Osteoblast (primary cell): ENCODE measurements around the gene ASNSD1. TPM values are rescaled to one million over a fixed set of nuclear protein-coding genes. Genes with fewer than 3 reads are reported as not detected.

ENCODE experiments used
- DNase-seq: peaks from one replicate; pipeline ENCODE4 v3.0.0; 2011; ENCODE audit warnings: low spot score, mixed read lengths; ENCODE audit not compliant: insufficient read length; ENCODE audit errors: missing footprints
- H2AFZ ChIP-seq: 2 replicates; pipeline ENCODE4 v1.6.0; 2011; ENCODE audit warnings: mild to moderate bottlenecking, low read length
- H3K27ac ChIP-seq: 2 replicates; pipeline ENCODE4 v1.5.1; 2011; ENCODE audit warnings: mild to moderate bottlenecking, low read depth, low read length, moderate library complexity
- H3K27me3 ChIP-seq: 2 replicates; pipeline ENCODE4 v1.6.0; 2012; ENCODE audit warnings: mild to moderate bottlenecking, control low read depth, inconsistent platforms, low read length, moderate library complexity; ENCODE audit not compliant: insufficient read depth
- H3K36me3 ChIP-seq: 2 replicates; pipeline ENCODE4 v1.5.1; 2011; ENCODE audit warnings: mild to moderate bottlenecking, low read length, control low read depth, moderate library complexity; ENCODE audit not compliant: insufficient read depth
- H3K4me1 ChIP-seq: 2 replicates; pipeline ENCODE4 v1.5.1; 2011; ENCODE audit warnings: mild to moderate bottlenecking, low read length, control low read depth, moderate library complexity; ENCODE audit not compliant: insufficient read depth
- H3K4me2 ChIP-seq: 2 replicates; pipeline ENCODE4 v1.6.0; 2011; ENCODE audit warnings: mild to moderate bottlenecking, low read length; ENCODE audit not compliant: insufficient read depth
- H3K4me3 ChIP-seq: fragments of 200-600 bp; sonication (generic); 3 replicates; pipeline ENCODE4 v1.5.1; 2012; ENCODE audit warnings: mild to moderate bottlenecking, low read length, inconsistent platforms; ENCODE audit not compliant: insufficient read depth
- H3K79me2 ChIP-seq: 2 replicates; pipeline ENCODE4 v1.6.0; 2012; ENCODE audit warnings: mild to moderate bottlenecking, low read length, control low read depth, inconsistent platforms; ENCODE audit not compliant: insufficient read depth
- H3K9me3 ChIP-seq: 2 replicates; pipeline ENCODE4 v1.5.1; 2011; ENCODE audit warnings: low read depth, low read length, control low read depth
- H4K20me1 ChIP-seq: 2 replicates; pipeline ENCODE4 v1.6.0; 2012; ENCODE audit warnings: mild to moderate bottlenecking, low read length, control low read depth; ENCODE audit not compliant: insufficient read depth
- total RNA-seq: library from RNA; depleted of rRNA; stranded (reverse); fragments of >200 nt; gene quantifications from 2 replicates; pipeline ENCODE4 v1.2.3, GENCODE V29; 2012
- TF ChIP-seq, protein P1 (sequence below): IDR thresholded peaks from 2 replicates; pipeline ENCODE4 v1.5.1; 2011; ENCODE audit warnings: mild to moderate bottlenecking, low read depth, low read length, moderate library complexity; ENCODE audit errors: extremely low read depth

Gene ASNSD1
- total RNA-seq, 1 donor, result 81.8 TPM

- H3K27ac ChIP-seq, result no peak overlapping the region
- TF ChIP-seq, protein P1, sequence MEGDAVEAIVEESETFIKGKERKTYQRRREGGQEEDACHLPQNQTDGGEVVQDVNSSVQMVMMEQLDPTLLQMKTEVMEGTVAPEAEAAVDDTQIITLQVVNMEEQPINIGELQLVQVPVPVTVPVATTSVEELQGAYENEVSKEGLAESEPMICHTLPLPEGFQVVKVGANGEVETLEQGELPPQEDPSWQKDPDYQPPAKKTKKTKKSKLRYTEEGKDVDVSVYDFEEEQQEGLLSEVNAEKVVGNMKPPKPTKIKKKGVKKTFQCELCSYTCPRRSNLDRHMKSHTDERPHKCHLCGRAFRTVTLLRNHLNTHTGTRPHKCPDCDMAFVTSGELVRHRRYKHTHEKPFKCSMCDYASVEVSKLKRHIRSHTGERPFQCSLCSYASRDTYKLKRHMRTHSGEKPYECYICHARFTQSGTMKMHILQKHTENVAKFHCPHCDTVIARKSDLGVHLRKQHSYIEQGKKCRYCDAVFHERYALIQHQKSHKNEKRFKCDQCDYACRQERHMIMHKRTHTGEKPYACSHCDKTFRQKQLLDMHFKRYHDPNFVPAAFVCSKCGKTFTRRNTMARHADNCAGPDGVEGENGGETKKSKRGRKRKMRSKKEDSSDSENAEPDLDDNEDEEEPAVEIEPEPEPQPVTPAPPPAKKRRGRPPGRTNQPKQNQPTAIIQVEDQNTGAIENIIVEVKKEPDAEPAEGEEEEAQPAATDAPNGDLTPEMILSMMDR, result no peak
- DNase-seq, result no peak
Observed at GRCh38 chr2:189629531-189630453, 31.5 kb upstream of the ASNSD1 start.

DNA sequence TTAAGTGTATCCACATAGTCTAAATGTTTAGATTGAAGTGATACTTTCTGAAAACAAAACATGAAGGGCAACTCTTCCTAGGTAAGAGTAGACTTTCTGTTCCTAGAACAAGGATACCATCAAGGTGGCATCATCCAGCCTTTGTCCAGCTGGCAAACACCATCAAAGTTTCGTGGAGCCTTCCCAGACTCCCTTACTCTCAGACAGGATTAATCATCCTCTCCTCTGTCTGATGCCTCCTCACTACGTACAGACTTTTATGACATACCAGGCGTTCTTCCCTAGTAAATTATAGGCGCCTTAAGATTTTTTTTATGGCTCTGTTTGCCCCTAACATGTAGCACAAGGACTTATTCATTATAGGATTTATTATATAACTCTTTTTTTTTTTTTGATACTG, 29.4 kb upstream of the ASNSD1 start:
- H3K27me3 ChIP-seq, result no peaks in the 10 kb centered on the region
- peaks cover 7% of the 10 kb centered on the region for H3K4me1 ChIP-seq
- peak overlapping the region; percentile 56 for H2AFZ ChIP-seq
- H3K79me2 ChIP-seq, result no peaks in the 10 kb centered on the region
- H3K4me3 ChIP-seq, result no peak overlapping the region
- H3K9me3 ChIP-seq, result no peaks in the 10 kb centered on the region
- DNase-seq, result no peak
- no peaks in the 10 kb centered on the region for H4K20me1 ChIP-seq
- no peak overlapping the region for H3K4me2 ChIP-seq
- no peak overlapping the region for H3K27ac ChIP-seq
- TF ChIP-seq, protein P1, result no peak
- H3K36me3 ChIP-seq, result no peaks in the 10 kb centered on the region

More at GRCh38 chr2:189629531-189630453, 31.5 kb upstream of the ASNSD1 start:
- Histone ChIP-seq H4K20me1 (no peaks in the 10 kb centered on the region), H3K4me1 (peaks cover 7% of the 10 kb centered on the region), H3K9me3 (no peaks in the 10 kb centered on the region), H3K27me3 (no peaks in the 10 kb centered on the region), H3K79me2 (no peaks in the 10 kb centered on the region), H3K4me2 (peak overlapping the region; percentile 32), H2AFZ (peak overlapping the region; percentile 75), H3K36me3 (no peaks in the 10 kb centered on the region), H3K4me3 (no peak overlapping the region)

DNA sequence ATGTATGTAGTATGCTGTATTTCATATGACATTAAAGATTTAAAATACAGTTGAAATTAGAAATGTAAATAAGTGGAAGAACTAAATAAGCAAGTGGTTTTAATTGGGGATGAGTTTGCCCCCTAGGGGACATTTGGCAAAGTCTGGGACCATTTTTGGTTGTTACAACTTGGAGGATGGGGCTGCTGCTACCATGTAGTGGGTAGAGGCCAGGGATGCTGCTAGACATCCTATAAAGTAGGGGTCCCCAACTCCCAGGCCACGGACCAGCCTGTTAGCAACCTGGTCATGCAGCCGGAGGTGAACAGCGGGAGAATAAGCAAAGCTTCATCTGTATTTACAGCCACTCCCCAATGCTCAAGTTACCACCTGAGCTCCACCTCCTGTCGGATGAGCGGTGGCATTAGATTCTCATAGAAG, 27.9 kb upstream of the ASNSD1 start:
- TF ChIP-seq, protein P1, result peak; percentile 45
- Histone ChIP-seq H3K79me2 (no peaks in the 10 kb centered on the region), H3K4me1 (peaks cover 7% of the 10 kb centered on the region), H2AFZ (no peak overlapping the region), H3K4me2 (no peak overlapping the region), H4K20me1 (no peaks in the 10 kb centered on the region), H3K36me3 (no peaks in the 10 kb centered on the region), H3K9me3 (no peaks in the 10 kb centered on the region), H3K27me3 (no peaks in the 10 kb centered on the region), H3K4me3 (no peak overlapping the region), H3K27ac (no peak overlapping the region)
- no peak for DNase-seq

DNA sequence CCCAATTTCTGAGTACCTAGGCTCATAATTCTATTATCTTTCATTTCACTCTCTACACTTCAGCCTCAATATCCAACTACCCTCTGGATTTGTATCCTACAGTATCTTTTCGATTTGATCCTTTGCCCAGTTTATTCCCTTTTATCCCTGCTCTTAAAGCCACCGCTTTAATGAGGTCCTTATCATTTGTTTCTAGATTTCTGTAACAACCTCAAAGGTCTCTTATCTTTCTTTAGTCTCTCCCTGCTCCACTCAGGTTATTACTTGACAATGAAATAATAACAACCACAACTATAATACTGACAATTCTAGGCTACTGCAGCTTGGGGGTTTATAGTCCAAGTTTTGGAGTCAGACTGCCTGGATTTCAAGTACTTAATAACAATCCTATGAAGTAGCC, 25.9 kb upstream of the ASNSD1 start:
- Histone ChIP-seq H3K4me3 (no peak overlapping the region), H3K79me2 (no peaks in the 10 kb centered on the region), H3K27me3 (no peaks in the 10 kb centered on the region), H3K4me2 (no peak overlapping the region), H4K20me1 (no peaks in the 10 kb centered on the region), H3K4me1 (peaks cover 5% of the 10 kb centered on the region), H3K9me3 (no peaks in the 10 kb centered on the region), H2AFZ (no peak overlapping the region), H3K36me3 (no peaks in the 10 kb centered on the region), H3K27ac (no peak overlapping the region)
- DNase-seq, result no peak
- TF ChIP-seq, protein P1, result no peak
